HFF-Myc (cell line): ENCODE measurements around the gene UBE2G2.

Experiments used
- DNase-seq: peaks from one replicate; pipeline ENCODE4 v3.0.0-alpha.2; 2011; ENCODE audit warnings: low read depth; ENCODE audit errors: extremely low read depth
- H3K4me3 ChIP-seq: replicated peaks from 2 replicates; pipeline ENCODE4 v1.5.1; 2011; ENCODE audit warnings: low read depth, mild to moderate bottlenecking, control low read depth, low read length
- TF ChIP-seq, protein P1 (sequence below): IDR thresholded peaks from 2 replicates; pipeline ENCODE4 v1.5.1; 2012; ENCODE audit warnings: mild to moderate bottlenecking, low read depth, low read length, control low read depth; ENCODE audit errors: missing control alignments

Gene UBE2G2

DNA sequence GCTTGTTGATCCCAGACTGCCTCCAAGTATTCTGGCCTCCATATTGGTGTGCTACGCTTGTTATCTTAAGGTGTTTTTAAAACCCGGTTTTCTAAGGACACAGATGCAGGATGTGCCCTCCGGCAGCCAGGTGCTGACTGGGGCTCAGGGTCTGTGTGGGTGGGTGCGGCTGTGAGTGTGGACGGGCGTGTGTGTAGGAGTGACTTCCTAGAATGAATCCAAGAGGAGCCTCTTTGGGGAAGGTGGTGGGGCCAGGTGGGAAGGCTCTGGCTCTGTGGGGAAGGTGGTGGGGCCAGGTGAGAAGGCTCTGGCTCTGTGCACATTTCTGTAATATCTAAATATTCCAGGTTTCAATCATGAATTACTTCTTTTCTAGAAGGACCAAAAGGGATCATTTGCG lies 77.4 kb downstream of the UBE2G2 start:
- TF ChIP-seq, protein P1, sequence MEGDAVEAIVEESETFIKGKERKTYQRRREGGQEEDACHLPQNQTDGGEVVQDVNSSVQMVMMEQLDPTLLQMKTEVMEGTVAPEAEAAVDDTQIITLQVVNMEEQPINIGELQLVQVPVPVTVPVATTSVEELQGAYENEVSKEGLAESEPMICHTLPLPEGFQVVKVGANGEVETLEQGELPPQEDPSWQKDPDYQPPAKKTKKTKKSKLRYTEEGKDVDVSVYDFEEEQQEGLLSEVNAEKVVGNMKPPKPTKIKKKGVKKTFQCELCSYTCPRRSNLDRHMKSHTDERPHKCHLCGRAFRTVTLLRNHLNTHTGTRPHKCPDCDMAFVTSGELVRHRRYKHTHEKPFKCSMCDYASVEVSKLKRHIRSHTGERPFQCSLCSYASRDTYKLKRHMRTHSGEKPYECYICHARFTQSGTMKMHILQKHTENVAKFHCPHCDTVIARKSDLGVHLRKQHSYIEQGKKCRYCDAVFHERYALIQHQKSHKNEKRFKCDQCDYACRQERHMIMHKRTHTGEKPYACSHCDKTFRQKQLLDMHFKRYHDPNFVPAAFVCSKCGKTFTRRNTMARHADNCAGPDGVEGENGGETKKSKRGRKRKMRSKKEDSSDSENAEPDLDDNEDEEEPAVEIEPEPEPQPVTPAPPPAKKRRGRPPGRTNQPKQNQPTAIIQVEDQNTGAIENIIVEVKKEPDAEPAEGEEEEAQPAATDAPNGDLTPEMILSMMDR: no peak
- no peak for DNase-seq
- no peak overlapping the region for H3K4me3 ChIP-seq

DNA sequence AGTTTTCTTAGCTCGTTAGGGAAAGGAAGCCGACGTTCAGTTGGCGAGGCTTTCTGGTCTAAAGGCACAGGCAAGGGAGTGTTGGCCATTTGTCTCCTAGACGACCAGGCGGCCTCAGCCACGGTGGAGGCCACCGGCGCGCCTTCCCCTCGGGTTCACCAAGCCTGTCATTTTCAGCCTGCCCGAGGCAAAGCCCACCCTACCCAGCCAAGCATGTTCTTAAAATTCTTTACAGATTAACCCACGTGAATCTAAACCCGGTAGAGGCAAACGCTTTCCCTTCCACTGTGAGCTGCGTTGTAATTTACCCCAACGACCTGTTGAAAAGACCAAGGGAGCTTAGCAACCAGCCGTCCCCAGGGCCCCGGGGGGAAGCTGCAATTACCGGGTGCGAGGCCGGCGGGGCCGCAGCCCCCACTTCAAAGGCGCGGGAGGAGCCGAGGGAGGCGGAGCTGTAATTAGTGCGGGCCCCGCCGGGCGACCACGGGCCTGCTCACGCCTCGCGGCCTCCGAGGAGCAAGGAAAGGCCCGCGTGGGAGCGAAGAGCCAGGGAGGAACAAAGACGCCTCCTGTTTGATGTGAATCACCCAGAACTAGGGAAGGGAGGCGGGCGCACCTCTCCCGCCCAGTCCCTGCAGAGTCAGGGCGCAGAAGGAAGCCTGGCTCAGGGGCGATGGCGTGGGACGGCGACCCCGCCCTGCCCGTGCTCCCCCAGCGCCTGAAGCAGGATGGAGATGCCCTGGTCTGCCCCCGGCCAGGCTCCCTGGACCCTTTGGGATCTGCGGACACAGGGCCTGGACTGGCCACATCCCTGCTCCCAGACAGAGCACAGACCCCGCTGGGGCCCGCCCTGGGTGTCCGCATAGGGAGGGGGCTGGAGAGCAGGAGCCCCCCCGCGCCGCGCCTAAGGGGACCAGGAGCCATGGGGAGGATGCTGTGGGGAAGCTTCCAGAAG lies 78.2 kb downstream of the UBE2G2 start:
- no peak for DNase-seq
- H3K4me3 ChIP-seq: no peak overlapping the region

GRCh38 chr21:44722731-44723130 lies 78.9 kb downstream of the UBE2G2 start:
- TF ChIP-seq, protein P1: no peak
- no peak overlapping the region for H3K4me3 ChIP-seq
- no peak for DNase-seq

More for the DNA sequence above, 78.2 kb downstream of the UBE2G2 start:
- TF ChIP-seq, protein P1: no peak

- no peak overlapping the region for H3K4me3 ChIP-seq
- TF ChIP-seq, protein P1: no peak
- no peak for DNase-seq
Measured at GRCh38 chr21:44720170-44720569, 81.5 kb downstream of the UBE2G2 start.
